Activated T-helper 2 cell treated with anti-CD3 and anti-CD28 coated beads, Interferon-gamma antibody, Interleukin-2, Interleukin-4, amounts not matched to agents 10 μg/mL and 5 μg/mL and 100 μg/mL, durations not matched to agents 14 hours and 24 hours and 36 hours (primary cell): ENCODE data around the gene EXOSC6. TPM values are rescaled to one million over a fixed set of nuclear protein-coding genes. Genes with fewer than 3 reads are reported as not detected.
"Not testable (repeated sequence)": the region's sequence is repeated elsewhere in the genome, so short reads cannot be mapped to it uniquely, and the experiment has no call there.

Source experiments
- DNase-seq: peaks from one replicate; pipeline ENCODE4 v3.0.0; 2021; ENCODE audit warnings: low spot score
- H3K27ac Mint-ChIP-seq: one replicate; pipeline ENCODE4 v1.8.0; 2021; ENCODE audit warnings: mixed read lengths
- H3K27me3 Mint-ChIP-seq: one replicate; pipeline ENCODE4 v1.8.0; 2021; ENCODE audit warnings: low read depth, mixed read lengths
- H3K36me3 Mint-ChIP-seq: one replicate; pipeline ENCODE4 v1.8.0; 2021; ENCODE audit warnings: low read depth, mixed read lengths
- H3K4me1 Mint-ChIP-seq: one replicate; pipeline ENCODE4 v1.8.0; 2021; ENCODE audit warnings: low read depth, mixed read lengths
- H3K4me3 Mint-ChIP-seq: one replicate; pipeline ENCODE4 v1.8.0; 2021; ENCODE audit warnings: low read depth, mild to moderate bottlenecking, moderate library complexity, mixed read lengths
- H3K9me3 Mint-ChIP-seq: one replicate; pipeline ENCODE4 v1.8.0; 2021; ENCODE audit warnings: mixed read lengths
- intact Hi-C: fragments of 100-400 bp; cut with micrococcal nuclease; formaldehyde crosslinking; loops from one replicate; pipeline ENCODE4 v1.15.1; 2023
- total RNA-seq: library from RNA; stranded (reverse); gene quantifications from 2 replicates; pipeline ENCODE4 v1.2.3, GENCODE V29; 2022

Gene EXOSC6
- total RNA-seq, 1 donor from 2014 or later = 32.0 TPM

- peak; percentile 28 for DNase-seq
- Mint-ChIP-seq H3K36me3 (peaks cover 68% of the 10 kb centered on the region), H3K27ac (peak overlapping the region; percentile 81), H3K27me3 (no peaks in the 10 kb centered on the region), H3K9me3 (no peaks in the 10 kb centered on the region), H3K4me3 (peak overlapping the region; percentile 81), H3K4me1 (peaks cover 12% of the 10 kb centered on the region)
- intact Hi-C loops = loop anchor here (1.0 to 5.0 kb wide), 3 partner anchors 38 to 273 kb away; partner anchors contain the start of genes AARS1 and DDX19A
Observed at GRCh38 chr16:70250748-70251628, 752 bp downstream of the EXOSC6 start.

- intact Hi-C loops = loop anchor here (5.0 kb wide), 1 partner anchor 98 kb away; the partner anchor contains the start of gene DDX19A
- H3K27me3 Mint-ChIP-seq = not testable (repeated sequence)
Observed at GRCh38 chr16:70249697-70250096, 2.0 kb downstream of the EXOSC6 start.

GRCh38 chr16:70238773-70239172, 13.0 kb downstream of the EXOSC6 start:
- intact Hi-C loops, H3K4me1 Mint-ChIP-seq, H3K4me3 Mint-ChIP-seq, H3K27me3 Mint-ChIP-seq, DNase-seq, H3K27ac Mint-ChIP-seq, H3K9me3 Mint-ChIP-seq: not testable (repeated sequence)
- H3K36me3 Mint-ChIP-seq = peaks cover 27% of the 10 kb centered on the region

More at GRCh38 chr16:70249697-70250096, 2.0 kb downstream of the EXOSC6 start:
- H3K36me3 Mint-ChIP-seq = peaks cover 61% of the 10 kb centered on the region
- H3K9me3 Mint-ChIP-seq, DNase-seq: not testable (repeated sequence)
- peak overlapping the region; percentile 81 for H3K27ac Mint-ChIP-seq
- H3K4me3 Mint-ChIP-seq = peak overlapping the region; percentile 81
- peaks cover 12% of the 10 kb centered on the region for H3K4me1 Mint-ChIP-seq

- H3K4me1 Mint-ChIP-seq, H3K4me3 Mint-ChIP-seq, DNase-seq, H3K27me3 Mint-ChIP-seq, intact Hi-C loops, H3K27ac Mint-ChIP-seq, H3K9me3 Mint-ChIP-seq: not testable (repeated sequence)
- peaks cover 21% of the 10 kb centered on the region for H3K36me3 Mint-ChIP-seq
Observed at GRCh38 chr16:70231831-70232230, 19.9 kb downstream of the EXOSC6 start.

- H3K9me3 Mint-ChIP-seq, intact Hi-C loops: not testable (repeated sequence)
Observed at GRCh38 chr16:70226024-70226423, 25.7 kb downstream of the EXOSC6 start.

GRCh38 chr16:70225430-70225829, 26.3 kb downstream of the EXOSC6 start:
- H3K9me3 Mint-ChIP-seq, H3K27me3 Mint-ChIP-seq, H3K4me1 Mint-ChIP-seq, intact Hi-C loops, DNase-seq, H3K4me3 Mint-ChIP-seq, H3K27ac Mint-ChIP-seq: not testable (repeated sequence)
- H3K36me3 Mint-ChIP-seq = peaks cover 38% of the 10 kb centered on the region

More at GRCh38 chr16:70226024-70226423, 25.7 kb downstream of the EXOSC6 start:
- not testable (repeated sequence) for H3K27me3 Mint-ChIP-seq, H3K4me3 Mint-ChIP-seq, H3K4me1 Mint-ChIP-seq, DNase-seq, H3K27ac Mint-ChIP-seq
- H3K36me3 Mint-ChIP-seq = peaks cover 37% of the 10 kb centered on the region

- DNase-seq, H3K4me1 Mint-ChIP-seq, H3K9me3 Mint-ChIP-seq, H3K4me3 Mint-ChIP-seq, H3K27me3 Mint-ChIP-seq, H3K27ac Mint-ChIP-seq, intact Hi-C loops: not testable (repeated sequence)
- H3K36me3 Mint-ChIP-seq = peaks cover 41% of the 10 kb centered on the region
Observed at GRCh38 chr16:70224645-70225044, 27.1 kb downstream of the EXOSC6 start.

- H3K4me1 Mint-ChIP-seq, intact Hi-C loops, H3K4me3 Mint-ChIP-seq, H3K27ac Mint-ChIP-seq, DNase-seq, H3K27me3 Mint-ChIP-seq, H3K9me3 Mint-ChIP-seq: not testable (repeated sequence)
- H3K36me3 Mint-ChIP-seq = peaks cover 45% of the 10 kb centered on the region
Observed at GRCh38 chr16:70223971-70224513, 27.7 kb downstream of the EXOSC6 start.

- H3K9me3 Mint-ChIP-seq, H3K27me3 Mint-ChIP-seq, H3K4me1 Mint-ChIP-seq, intact Hi-C loops, H3K4me3 Mint-ChIP-seq, H3K27ac Mint-ChIP-seq, DNase-seq: not testable (repeated sequence)
- peaks cover 46% of the 10 kb centered on the region for H3K36me3 Mint-ChIP-seq
Observed at GRCh38 chr16:70223216-70223615, 28.5 kb downstream of the EXOSC6 start.

GRCh38 chr16:70222574-70222973, 29.2 kb downstream of the EXOSC6 start:
- DNase-seq, H3K4me1 Mint-ChIP-seq, intact Hi-C loops, H3K27ac Mint-ChIP-seq, H3K4me3 Mint-ChIP-seq, H3K27me3 Mint-ChIP-seq, H3K9me3 Mint-ChIP-seq: not testable (repeated sequence)
- peaks cover 49% of the 10 kb centered on the region for H3K36me3 Mint-ChIP-seq

GRCh38 chr16:70218586-70218985, 33.2 kb downstream of the EXOSC6 start:
- intact Hi-C loops = not testable (repeated sequence)

GRCh38 chr16:70206382-70206781, 45.4 kb downstream of the EXOSC6 start:
- H3K4me1 Mint-ChIP-seq, intact Hi-C loops, DNase-seq, H3K9me3 Mint-ChIP-seq, H3K4me3 Mint-ChIP-seq, H3K27me3 Mint-ChIP-seq, H3K27ac Mint-ChIP-seq: not testable (repeated sequence)
- H3K36me3 Mint-ChIP-seq = peaks cover 30% of the 10 kb centered on the region

More at GRCh38 chr16:70218586-70218985, 33.2 kb downstream of the EXOSC6 start:
- not testable (repeated sequence) for DNase-seq, H3K9me3 Mint-ChIP-seq, H3K27me3 Mint-ChIP-seq, H3K27ac Mint-ChIP-seq, H3K4me1 Mint-ChIP-seq, H3K4me3 Mint-ChIP-seq
- H3K36me3 Mint-ChIP-seq = peaks cover 35% of the 10 kb centered on the region
